ENCODE results near the gene TNFRSF19.
"Not testable (repeated sequence)": the region's sequence is repeated elsewhere in the genome, so short reads cannot be mapped to it uniquely, and the experiment has no call there.

TNFRSF19 gene

GRCh38 chr13:23570099-23570920 lies at the start of gene TNFRSF19:
TSS of gene TNFRSF19 (plus strand) at chr13:23570412. CDS start at chr13:23590184, 19,772 bp downstream.
- no peaks in the 10 kb centered on the region for H3K9me3 ChIP-seq (replicated peaks in 1 of 11)
- H3K36me3 ChIP-seq = no peaks in the 10 kb centered on the region
- TF ChIP-seq Cebpa-rat (IDR thresholded peaks at IDR 0.05) = no peak
- H3K9ac ChIP-seq = no peak within 1 kb of the TSS
- H3K27me3 ChIP-seq = no peaks in the 10 kb centered on the region
- no peak within 1 kb of the TSS for H3K27ac ChIP-seq
- H3K4me1 ChIP-seq = no peaks in the 10 kb centered on the region
- no peaks in the 10 kb centered on the region for H4K20me1 ChIP-seq
- no peak within 1 kb of the TSS for H3K4me2 ChIP-seq
- H3K4me3 ChIP-seq = no peak within 1 kb of the TSS

- not testable (repeated sequence) for H3K4me3 ChIP-seq, H3K4me1 ChIP-seq, H3K36me3 ChIP-seq, H4K20me1 ChIP-seq, H3K9ac ChIP-seq, H3K27me3 ChIP-seq, H3K27ac ChIP-seq
- Histone ChIP-seq H3K9me3 (replicated peaks in 1 of 11) (peaks cover 12 to 28% (median 20%) of the 10 kb centered on the region in 11 experiments), H3K4me2 (peak overlapping the region in 1 of 11 experiments; percentile 26; a peak in 1 of 22 replicates)
Measured at GRCh38 chr13:23529926-23530325, 40.3 kb upstream of the TNFRSF19 start.

DNA sequence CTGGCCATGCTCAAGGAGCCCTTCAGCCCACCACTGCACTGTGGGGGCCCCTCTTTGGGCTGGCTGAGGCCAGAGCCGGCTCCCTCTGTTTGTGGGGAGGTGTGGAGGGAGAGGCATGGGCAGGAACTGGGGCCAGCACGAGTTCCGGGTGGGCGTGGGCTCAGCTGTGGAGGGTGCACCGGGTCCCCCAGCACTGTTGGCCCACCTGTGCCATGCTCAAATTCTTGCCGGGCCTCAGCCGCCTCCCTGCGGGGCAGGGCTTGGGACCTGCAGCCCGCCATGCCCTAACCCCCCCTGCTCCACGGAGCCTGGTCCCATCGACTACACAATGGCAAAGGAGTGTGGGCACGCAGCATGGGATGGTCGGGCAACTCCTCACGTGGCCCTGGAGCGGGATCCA lies 38.8 kb upstream of the TNFRSF19 start:
- H3K9ac ChIP-seq = no peak overlapping the region
- H4K20me1 ChIP-seq = no peaks in the 10 kb centered on the region
- H3K27ac ChIP-seq = no peak overlapping the region
- no peak for TF ChIP-seq Cebpa-rat (IDR thresholded peaks at IDR 0.05)
- peaks cover 11 to 23% (median 20%) of the 10 kb centered on the region in 11 experiments for H3K9me3 ChIP-seq (replicated peaks in 1 of 11)
- no peak overlapping the region for H3K4me2 ChIP-seq
- no peak overlapping the region for H3K4me3 ChIP-seq
- no peaks in the 10 kb centered on the region for H3K4me1 ChIP-seq
- no peaks in the 10 kb centered on the region for H3K36me3 ChIP-seq
- H3K27me3 ChIP-seq = no peaks in the 10 kb centered on the region

DNA sequence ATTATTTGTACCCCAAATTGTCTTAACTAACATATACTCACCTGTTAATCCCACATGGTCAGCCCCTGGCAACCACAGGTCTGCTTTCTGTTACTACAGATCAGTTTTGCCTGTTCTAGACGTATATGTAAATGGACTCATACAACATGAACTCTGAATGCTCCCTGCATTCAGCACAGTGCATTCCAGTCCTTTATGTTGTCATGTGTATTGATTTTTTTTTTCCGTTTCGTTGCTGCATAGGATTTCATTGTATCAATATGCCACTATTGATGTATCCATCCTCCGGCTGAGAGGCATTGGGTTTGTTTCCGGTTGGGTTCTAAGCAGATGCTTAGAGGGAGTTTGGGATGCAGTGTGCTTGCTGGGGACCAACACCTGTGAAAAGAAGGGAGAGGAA lies 36.1 kb upstream of the TNFRSF19 start:
- TF ChIP-seq Cebpa-rat (IDR thresholded peaks at IDR 0.05) = no peak
- Histone ChIP-seq H3K4me1 (no peaks in the 10 kb centered on the region), H3K9me3 (replicated peaks in 1 of 11) (peaks cover 11 to 23% (median 20%) of the 10 kb centered on the region in 11 experiments), H3K27me3 (no peaks in the 10 kb centered on the region), H4K20me1 (no peaks in the 10 kb centered on the region), H3K4me3 (no peak overlapping the region), H3K36me3 (no peaks in the 10 kb centered on the region), H3K4me2 (no peak overlapping the region), H3K9ac (no peak overlapping the region), H3K27ac (no peak overlapping the region)

DNA sequence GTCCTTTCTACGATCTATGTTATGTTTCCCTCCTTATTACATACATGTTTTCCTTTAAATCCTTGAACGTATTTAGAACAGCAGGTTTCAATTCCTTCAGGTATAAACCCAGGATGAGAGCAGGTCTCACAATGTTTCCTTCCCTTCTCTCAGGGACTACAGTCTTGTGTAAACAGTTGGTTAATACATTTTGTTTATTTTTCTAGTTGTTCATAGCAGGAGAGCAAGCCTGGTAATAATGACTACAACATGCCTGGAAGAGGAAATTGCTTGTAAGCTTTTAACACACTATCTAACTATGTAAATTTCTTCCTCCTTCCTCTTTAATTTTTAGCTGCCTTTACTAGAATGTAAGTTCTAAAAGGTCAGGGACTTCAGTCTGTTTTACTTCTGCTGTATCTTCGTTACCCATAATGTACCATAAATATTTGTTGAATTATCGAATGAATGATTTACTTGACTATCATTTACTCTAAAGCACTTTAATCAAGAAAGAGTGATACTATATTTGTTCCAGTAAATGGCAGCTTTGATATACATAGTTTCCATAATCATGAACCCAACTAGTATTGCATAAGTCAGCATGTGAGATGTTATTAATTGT lies 28.9 kb upstream of the TNFRSF19 start:
- no peak for TF ChIP-seq Cebpa-rat (IDR thresholded peaks at IDR 0.05)
- Histone ChIP-seq H4K20me1 (no peaks in the 10 kb centered on the region), H3K36me3 (no peaks in the 10 kb centered on the region), H3K4me2 (no peak overlapping the region), H3K4me1 (no peaks in the 10 kb centered on the region), H3K9me3 (replicated peaks in 1 of 11) (no peaks in the 10 kb centered on the region), H3K4me3 (no peak overlapping the region), H3K27me3 (no peaks in the 10 kb centered on the region), H3K27ac (no peak overlapping the region), H3K9ac (no peak overlapping the region)

- Histone ChIP-seq H3K4me3 (no peak overlapping the region), H3K9ac (no peak overlapping the region), H3K4me2 (no peak overlapping the region), H3K27ac (no peak overlapping the region), H3K9me3 (replicated peaks in 1 of 11) (peaks cover 0 to 4% (median 0%) of the 10 kb centered on the region in 11 experiments; a peak in 1 of 22 replicates), H4K20me1 (no peaks in the 10 kb centered on the region), H3K36me3 (no peaks in the 10 kb centered on the region), H3K4me1 (no peaks in the 10 kb centered on the region), H3K27me3 (no peaks in the 10 kb centered on the region)
- no peak for TF ChIP-seq Cebpa-rat (IDR thresholded peaks at IDR 0.05)
Measured at GRCh38 chr13:23544668-23545067, 25.5 kb upstream of the TNFRSF19 start.

DNA sequence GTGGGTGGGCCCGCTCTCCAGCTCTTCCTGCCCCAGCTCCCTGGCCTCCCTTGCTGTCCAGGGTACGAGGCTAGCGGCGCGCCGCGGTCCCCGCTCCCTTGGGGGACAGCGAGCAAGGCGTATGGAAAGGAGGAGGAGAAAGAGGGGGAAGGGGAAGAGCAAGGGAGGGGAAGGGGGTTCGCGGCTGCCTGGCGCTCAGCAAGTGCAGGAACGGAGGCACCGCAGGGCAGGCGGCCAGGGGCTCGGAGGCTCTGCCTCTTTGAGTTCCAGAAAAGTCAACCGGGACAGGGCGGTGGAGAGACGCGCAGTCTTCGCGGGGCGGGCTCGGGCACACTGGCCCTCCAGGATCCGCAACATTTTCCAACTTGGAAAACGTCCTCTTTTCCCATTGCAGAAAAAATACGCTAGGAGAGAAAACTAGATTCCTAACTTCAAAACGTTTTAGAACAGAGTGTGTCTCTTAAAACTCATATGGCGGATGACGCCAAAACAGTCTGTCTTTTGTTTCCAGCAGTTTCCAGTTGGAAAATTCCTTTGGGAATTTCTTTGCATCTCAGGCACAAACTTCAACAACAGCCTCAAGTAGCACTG lies 23.1 kb upstream of the TNFRSF19 start:
- no peak overlapping the region for H3K9ac ChIP-seq
- no peak overlapping the region for H3K4me2 ChIP-seq
- H3K36me3 ChIP-seq = no peaks in the 10 kb centered on the region
- peaks cover 0 to 10% (median 0%) of the 10 kb centered on the region in 10 experiments; a peak in 5 of 20 replicates for H3K4me1 ChIP-seq
- TF ChIP-seq Cebpa-rat (IDR thresholded peaks at IDR 0.05) = no peak
- H3K9me3 ChIP-seq (replicated peaks in 1 of 11) = peaks cover 0 to 4% (median 0%) of the 10 kb centered on the region in 11 experiments; a peak in 1 of 22 replicates
- H3K27me3 ChIP-seq = no peaks in the 10 kb centered on the region
- H3K27ac ChIP-seq = no peak overlapping the region
- no peaks in the 10 kb centered on the region for H4K20me1 ChIP-seq
- H3K4me3 ChIP-seq = no peak overlapping the region

GRCh38 chr13:23549724-23550123 lies 20.5 kb upstream of the TNFRSF19 start:
- H3K27ac ChIP-seq = no peak overlapping the region
- peaks cover 0 to 4% (median 0%) of the 10 kb centered on the region in 11 experiments; a peak in 1 of 22 replicates for H3K9me3 ChIP-seq (replicated peaks in 1 of 11)
- H3K36me3 ChIP-seq = no peaks in the 10 kb centered on the region
- H3K4me1 ChIP-seq = peaks cover 0 to 18% (median 0%) of the 10 kb centered on the region in 10 experiments; a peak in 5 of 20 replicates
- no peaks in the 10 kb centered on the region for H4K20me1 ChIP-seq
- no peaks in the 10 kb centered on the region for H3K27me3 ChIP-seq
- no peak overlapping the region for H3K4me3 ChIP-seq
- H3K4me2 ChIP-seq = no peak overlapping the region
- TF ChIP-seq Cebpa-rat (IDR thresholded peaks at IDR 0.05) = no peak
- no peak overlapping the region for H3K9ac ChIP-seq

- no peak overlapping the region for H3K4me3 ChIP-seq
Measured at GRCh38 chr13:23550163-23550562, 20.0 kb upstream of the TNFRSF19 start.

More at GRCh38 chr13:23550163-23550562, 20.0 kb upstream of the TNFRSF19 start:
- no peaks in the 10 kb centered on the region for H3K36me3 ChIP-seq
- no peaks in the 10 kb centered on the region for H4K20me1 ChIP-seq
- H3K9me3 ChIP-seq (replicated peaks in 1 of 11) = peaks cover 0 to 4% (median 0%) of the 10 kb centered on the region in 11 experiments; a peak in 1 of 22 replicates
- no peak overlapping the region for H3K9ac ChIP-seq
- no peak overlapping the region for H3K27ac ChIP-seq
- TF ChIP-seq Cebpa-rat (IDR thresholded peaks at IDR 0.05) = no peak
- H3K27me3 ChIP-seq = no peaks in the 10 kb centered on the region
- no peak overlapping the region for H3K4me2 ChIP-seq
- H3K4me1 ChIP-seq = peaks cover 0 to 18% (median 0%) of the 10 kb centered on the region in 10 experiments; a peak in 5 of 20 replicates
